ENCODE data around the gene BNIP5.

Gene BNIP5

GRCh38 chr6:36361071-36361470 is 24.4 kb upstream of the BNIP5 start:
- Histone ChIP-seq H3K4me1 (no peaks in the 10 kb centered on the region; the same call in 1 of the 2 replicates), H3K27me3 (ENCODE audit: low read depth) (no peaks in the 10 kb centered on the region), H3K9me3 (no peaks in the 10 kb centered on the region), H3K4me3 (no peak overlapping the region), H3K36me3 (replicated peaks) (no peaks in the 10 kb centered on the region)
- in situ Hi-C loops (cut with MboI; ENCODE audit: low sequenced_read_pairs) = loop anchor here (5.0 kb wide), 1 partner anchor 239 kb away; no protein-coding TSS in a partner anchor
- no peak for DNase-seq (ENCODE audit: low spot score in 2 of 2)

- Histone ChIP-seq H3K4me1 (no peaks in the 10 kb centered on the region; the same call in 1 of the 2 replicates), H3K9me3 (no peaks in the 10 kb centered on the region), H3K27me3 (ENCODE audit: low read depth) (no peaks in the 10 kb centered on the region), H3K36me3 (replicated peaks) (no peaks in the 10 kb centered on the region), H3K4me3 (no peak overlapping the region)
- DNase-seq (ENCODE audit: low spot score in 2 of 2) = peak; percentile 77 to 86
- in situ Hi-C loops (cut with MboI; ENCODE audit: low sequenced_read_pairs) = loop anchor here (5.0 kb wide), 1 partner anchor 238 kb away; no protein-coding TSS in a partner anchor
These were observed 23.8 kb upstream of the BNIP5 start for GRCh38 chr6:36360241-36361054.

GRCh38 chr6:36358226-36358915 is 21.7 kb upstream of the BNIP5 start:
- H3K4me3 ChIP-seq = no peak overlapping the region
- H3K9me3 ChIP-seq = no peaks in the 10 kb centered on the region
- in situ Hi-C loops (cut with MboI; ENCODE audit: low sequenced_read_pairs) = loop anchor here (5.0 kb wide), 1 partner anchor 56 kb away; no protein-coding TSS in a partner anchor
- no peaks in the 10 kb centered on the region for H3K27me3 ChIP-seq (ENCODE audit: low read depth)
- DNase-seq (ENCODE audit: low spot score in 2 of 2) = no peak
- no peaks in the 10 kb centered on the region for H3K36me3 ChIP-seq (replicated peaks)
- H3K4me1 ChIP-seq = no peaks in the 10 kb centered on the region; the same call in 1 of the 2 replicates

GRCh38 chr6:36357872-36358225 is 21.2 kb upstream of the BNIP5 start:
- in situ Hi-C loops (cut with MboI; ENCODE audit: low sequenced_read_pairs) = loop anchor here (5.0 kb wide), 1 partner anchor 56 kb away; no protein-coding TSS in a partner anchor
- Histone ChIP-seq H3K4me1 (no peaks in the 10 kb centered on the region; the same call in 1 of the 2 replicates), H3K9me3 (no peaks in the 10 kb centered on the region), H3K36me3 (replicated peaks) (no peaks in the 10 kb centered on the region), H3K4me3 (no peak overlapping the region), H3K27me3 (ENCODE audit: low read depth) (no peaks in the 10 kb centered on the region)
- DNase-seq (ENCODE audit: low spot score in 2 of 2) = no peak

GRCh38 chr6:36355819-36356218 is 19.1 kb upstream of the BNIP5 start:
- H3K9me3 ChIP-seq = no peaks in the 10 kb centered on the region
- in situ Hi-C loops (cut with MboI; ENCODE audit: low sequenced_read_pairs) = loop anchor here (5.0 kb wide), 1 partner anchor 54 kb away; no protein-coding TSS in a partner anchor
- H3K36me3 ChIP-seq (replicated peaks) = no peaks in the 10 kb centered on the region
- DNase-seq (ENCODE audit: low spot score in 2 of 2) = no peak
- H3K4me1 ChIP-seq = no peaks in the 10 kb centered on the region; the same call in 1 of the 2 replicates
- no peaks in the 10 kb centered on the region for H3K27me3 ChIP-seq (ENCODE audit: low read depth)
- H3K4me3 ChIP-seq = no peak overlapping the region

- Histone ChIP-seq H3K4me3 (no peak overlapping the region), H3K27me3 (ENCODE audit: low read depth) (no peaks in the 10 kb centered on the region), H3K4me1 (no peaks in the 10 kb centered on the region), H3K36me3 (replicated peaks) (no peaks in the 10 kb centered on the region), H3K9me3 (no peaks in the 10 kb centered on the region)
- DNase-seq (ENCODE audit: low spot score in 2 of 2) = no peak
- in situ Hi-C loops (cut with MboI; ENCODE audit: low sequenced_read_pairs) = no loop called here
These were observed 16.8 kb upstream of the BNIP5 start for GRCh38 chr6:36353411-36353915.

- H3K9me3 ChIP-seq = no peaks in the 10 kb centered on the region
- no peaks in the 10 kb centered on the region for H3K36me3 ChIP-seq (replicated peaks)
- H3K4me1 ChIP-seq = no peaks in the 10 kb centered on the region
- DNase-seq (ENCODE audit: low spot score in 2 of 2) = no peak
- H3K27me3 ChIP-seq (ENCODE audit: low read depth) = no peaks in the 10 kb centered on the region
- H3K4me3 ChIP-seq = no peak overlapping the region
- in situ Hi-C loops (cut with MboI; ENCODE audit: low sequenced_read_pairs) = no loop called here
These were observed 15.9 kb upstream of the BNIP5 start for GRCh38 chr6:36352477-36353157.

GRCh38 chr6:36350681-36351571 is 14.2 kb upstream of the BNIP5 start:
- in situ Hi-C loops (cut with MboI; ENCODE audit: low sequenced_read_pairs) = no loop called here
- Histone ChIP-seq H3K4me1 (no peaks in the 10 kb centered on the region), H3K4me3 (no peak overlapping the region), H3K36me3 (replicated peaks) (no peaks in the 10 kb centered on the region), H3K9me3 (no peaks in the 10 kb centered on the region), H3K27me3 (ENCODE audit: low read depth) (no peaks in the 10 kb centered on the region)
- no peak for DNase-seq (ENCODE audit: low spot score in 2 of 2)

GRCh38 chr6:36350082-36350481 is 13.4 kb upstream of the BNIP5 start:
- Histone ChIP-seq H3K4me1 (no peaks in the 10 kb centered on the region), H3K9me3 (no peaks in the 10 kb centered on the region), H3K36me3 (replicated peaks) (no peaks in the 10 kb centered on the region), H3K4me3 (no peak overlapping the region), H3K27me3 (ENCODE audit: low read depth) (no peaks in the 10 kb centered on the region)
- in situ Hi-C loops (cut with MboI; ENCODE audit: low sequenced_read_pairs) = no loop called here
- no peak for DNase-seq (ENCODE audit: low spot score in 2 of 2)

- H3K4me1 ChIP-seq = no peaks in the 10 kb centered on the region
- in situ Hi-C loops (cut with MboI; ENCODE audit: low sequenced_read_pairs) = no loop called here
- no peak for DNase-seq (ENCODE audit: low spot score in 2 of 2)
These were observed 12.6 kb upstream of the BNIP5 start for GRCh38 chr6:36349240-36349639.

GRCh38 chr6:36347621-36348020 is 10.9 kb upstream of the BNIP5 start:
- Histone ChIP-seq H3K4me3 (no peak overlapping the region), H3K4me1 (no peaks in the 10 kb centered on the region), H3K27me3 (ENCODE audit: low read depth) (no peaks in the 10 kb centered on the region), H3K36me3 (replicated peaks) (no peaks in the 10 kb centered on the region), H3K9me3 (no peaks in the 10 kb centered on the region)
- DNase-seq (ENCODE audit: low spot score in 2 of 2) = no peak
- in situ Hi-C loops (cut with MboI; ENCODE audit: low sequenced_read_pairs) = no loop called here

More at GRCh38 chr6:36349240-36349639, 12.6 kb upstream of the BNIP5 start:
- Histone ChIP-seq H3K9me3 (no peaks in the 10 kb centered on the region), H3K36me3 (replicated peaks) (no peaks in the 10 kb centered on the region), H3K27me3 (ENCODE audit: low read depth) (no peaks in the 10 kb centered on the region), H3K4me3 (no peak overlapping the region)

- Histone ChIP-seq H3K36me3 (replicated peaks) (no peaks in the 10 kb centered on the region), H3K4me3 (no peak overlapping the region), H3K27me3 (ENCODE audit: low read depth) (no peaks in the 10 kb centered on the region), H3K9me3 (no peaks in the 10 kb centered on the region), H3K4me1 (no peaks in the 10 kb centered on the region)
- in situ Hi-C loops (cut with MboI; ENCODE audit: low sequenced_read_pairs) = no loop called here
- DNase-seq (ENCODE audit: low spot score in 2 of 2) = no peak
These were observed 10.0 kb upstream of the BNIP5 start for GRCh38 chr6:36346486-36347273.

Measured in HAP-1 (cell line).